ENCODE data around the gene CD207.
"Not testable (repeated sequence)": the region's sequence is repeated elsewhere in the genome, so short reads cannot be mapped to it uniquely, and the experiment has no call there.

Gene CD207

DNA sequence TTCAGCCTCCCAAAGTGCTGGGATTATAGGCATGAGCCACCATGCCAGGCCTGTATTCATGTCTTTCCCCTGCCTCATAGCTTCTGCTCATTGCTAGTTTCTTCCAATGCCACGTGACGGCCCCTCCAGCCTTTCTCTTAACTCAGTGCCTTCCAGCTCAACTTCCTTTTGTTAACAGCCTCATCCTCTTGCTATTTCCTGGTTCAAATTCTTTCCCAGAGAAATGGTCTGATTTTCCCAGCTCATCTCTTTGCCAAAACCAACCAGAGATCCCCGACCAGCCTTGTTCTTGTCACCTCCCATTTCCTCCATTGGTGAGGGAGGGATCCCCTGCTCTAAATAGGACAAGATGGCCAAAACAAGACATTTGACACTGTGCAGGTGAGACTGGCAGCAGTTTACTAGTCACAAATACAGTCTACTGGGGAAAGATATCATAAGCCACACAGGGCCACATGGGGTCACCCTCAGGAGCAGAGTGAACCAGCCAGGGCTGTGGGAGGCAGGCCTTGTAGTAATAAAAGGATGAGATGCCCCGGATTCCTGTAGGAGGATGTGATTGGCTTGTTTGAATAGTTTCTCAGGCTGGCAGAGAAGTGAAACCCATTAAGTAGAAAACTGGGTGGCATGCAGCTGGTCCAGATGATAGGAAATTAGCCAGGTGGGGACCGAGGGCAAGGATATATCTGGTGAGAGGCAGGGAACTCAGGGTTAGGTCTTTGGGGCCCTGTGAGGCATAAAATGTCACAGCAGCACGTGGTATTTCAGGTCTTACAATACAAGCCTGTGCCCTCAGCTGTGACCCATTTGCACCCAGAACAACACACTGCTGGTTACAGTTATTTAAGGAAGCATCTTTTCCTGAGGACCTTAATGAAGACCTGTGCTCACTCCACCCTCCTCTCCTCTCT, 6.4 kb downstream of the CD207 start:
- no peak for DNase-seq

DNA sequence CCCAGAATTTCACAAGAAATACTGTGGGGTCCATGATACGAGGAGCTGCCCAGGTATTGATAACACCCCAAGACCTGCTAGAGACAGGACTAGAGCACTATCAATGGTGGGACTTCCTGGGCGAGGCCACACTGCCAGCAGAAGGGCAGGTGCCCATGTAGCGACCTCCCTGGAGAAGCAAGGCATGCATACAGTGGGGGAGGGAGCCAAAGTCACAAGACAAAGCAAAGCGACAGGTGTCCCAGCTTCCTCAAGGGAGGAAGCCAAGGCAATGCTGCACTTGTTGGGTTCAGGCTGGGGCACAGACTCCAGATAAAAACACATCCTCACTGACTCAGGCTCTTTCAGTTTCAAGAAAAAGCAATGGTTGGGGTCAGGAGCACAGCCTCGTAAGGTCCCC, 7.5 kb downstream of the CD207 start:
- DNase-seq: no peak

DNA sequence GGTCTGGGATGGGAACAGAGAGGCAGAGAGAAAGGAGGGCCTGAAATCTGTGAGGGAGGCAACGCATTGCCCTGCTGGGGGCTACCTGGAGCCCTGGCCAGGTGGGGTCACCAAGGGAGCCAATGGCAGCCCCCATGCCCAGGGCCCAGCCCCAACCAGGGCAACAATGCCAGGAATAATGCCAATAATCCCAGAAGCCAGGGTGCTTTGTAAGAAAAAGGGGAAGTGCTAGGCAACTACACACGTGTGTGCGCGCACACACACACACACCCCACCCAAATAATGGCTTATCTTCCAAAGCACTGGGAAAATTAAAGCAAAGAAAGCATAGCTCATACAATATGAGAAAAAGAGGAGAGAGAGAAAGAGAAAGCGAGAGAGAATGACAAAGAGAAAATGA, 8.2 kb downstream of the CD207 start:
- DNase-seq: no peak

DNA sequence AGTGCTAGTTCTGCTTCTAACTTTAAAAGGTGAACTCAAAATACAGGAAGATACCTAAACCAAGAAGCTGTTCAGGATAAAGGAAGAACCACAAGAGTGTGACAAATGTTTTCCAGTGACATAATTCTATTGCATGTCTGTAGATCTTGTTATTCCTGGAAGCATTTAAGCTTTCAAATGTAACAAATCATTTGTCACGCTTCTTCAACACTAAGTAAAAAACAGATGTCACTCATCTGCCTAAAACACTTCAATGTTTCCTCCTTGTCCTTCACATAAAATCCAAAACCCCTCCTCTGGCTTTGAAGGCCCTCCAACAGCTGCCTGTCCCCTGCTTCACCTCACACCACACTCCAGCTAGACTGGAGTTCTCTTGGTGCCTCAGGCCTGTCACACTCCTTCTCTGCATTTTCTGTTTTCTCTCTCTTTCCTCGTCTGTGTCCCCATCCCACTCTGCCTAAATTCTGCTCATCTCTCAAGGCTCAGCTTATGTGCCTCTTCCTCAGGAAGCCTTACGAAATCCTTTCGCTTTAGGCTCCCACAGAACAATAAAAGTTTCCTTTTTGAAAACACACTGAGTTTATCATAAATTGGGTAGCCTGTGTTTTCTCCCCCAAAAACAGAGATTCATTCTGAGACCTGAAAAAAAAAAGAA, 8.8 kb downstream of the CD207 start:
- no peak for DNase-seq

DNA sequence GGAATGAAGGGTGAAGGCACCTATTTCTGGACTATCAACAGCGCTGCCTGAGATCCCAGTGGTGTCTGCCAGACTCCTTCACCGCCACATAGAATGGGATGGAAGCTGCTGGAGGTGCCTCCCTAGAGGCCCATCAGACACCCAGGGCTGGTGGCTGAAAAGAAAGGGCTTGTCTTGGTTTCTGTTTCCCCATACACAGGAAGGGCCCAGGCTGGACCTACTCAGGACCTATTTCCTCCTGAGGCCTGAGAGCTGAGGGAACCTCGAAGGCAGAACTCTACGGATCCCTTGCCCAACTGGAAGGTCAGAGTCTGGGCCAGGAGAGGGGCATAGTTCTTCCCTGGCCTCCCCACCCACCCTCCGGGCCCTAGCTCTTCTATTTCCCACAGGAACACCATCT, 12.4 kb downstream of the CD207 start:
- DNase-seq: no peak

DNA sequence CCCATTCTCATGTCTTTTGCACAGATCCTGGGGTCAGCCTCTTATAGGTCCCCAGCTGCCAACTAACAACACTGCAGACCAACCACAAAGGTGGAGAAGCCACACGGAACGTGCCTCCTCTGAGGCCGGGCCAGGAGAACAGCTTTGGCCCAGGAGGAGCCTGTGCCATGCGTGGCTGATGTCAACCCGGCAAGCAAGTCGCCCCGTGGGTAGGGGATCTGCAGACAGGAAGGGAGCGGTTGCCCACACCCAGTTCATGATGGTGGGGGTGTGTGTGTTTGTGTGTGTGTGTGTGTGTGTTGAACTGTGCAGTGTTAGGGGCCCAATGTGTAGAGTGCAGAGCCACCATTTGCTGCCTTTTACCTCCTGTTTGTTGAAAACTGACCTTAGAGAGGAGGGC, 12.8 kb downstream of the CD207 start:
- no peak for DNase-seq

DNA sequence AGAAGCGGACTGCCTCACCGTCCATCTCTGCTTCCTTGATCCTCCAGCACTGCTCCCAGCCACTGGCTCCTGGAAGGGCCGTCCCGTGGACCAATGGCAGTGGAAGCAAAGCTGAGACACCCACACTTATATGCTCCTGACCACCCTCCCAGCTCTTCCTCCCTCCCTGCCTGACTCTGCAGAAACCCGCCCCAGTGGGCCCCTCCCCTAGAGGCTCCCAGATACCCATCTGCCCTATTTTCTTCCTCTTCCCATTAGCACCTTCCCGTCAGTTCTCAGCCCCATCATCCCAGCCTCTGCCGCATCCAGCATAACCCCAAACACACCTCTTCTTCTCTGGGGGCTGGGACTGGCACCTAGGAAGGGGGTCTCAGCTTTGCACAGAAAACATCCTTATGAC, 15.1 kb downstream of the CD207 start, which contains the start of gene CLEC4F:
Gene CLEC4F, minus strand, starts transcription at position 101 of the 400 bp plus-strand sequence. Its CDS starts 76 bp downstream, at position 25.
- DNase-seq: no peak

DNA sequence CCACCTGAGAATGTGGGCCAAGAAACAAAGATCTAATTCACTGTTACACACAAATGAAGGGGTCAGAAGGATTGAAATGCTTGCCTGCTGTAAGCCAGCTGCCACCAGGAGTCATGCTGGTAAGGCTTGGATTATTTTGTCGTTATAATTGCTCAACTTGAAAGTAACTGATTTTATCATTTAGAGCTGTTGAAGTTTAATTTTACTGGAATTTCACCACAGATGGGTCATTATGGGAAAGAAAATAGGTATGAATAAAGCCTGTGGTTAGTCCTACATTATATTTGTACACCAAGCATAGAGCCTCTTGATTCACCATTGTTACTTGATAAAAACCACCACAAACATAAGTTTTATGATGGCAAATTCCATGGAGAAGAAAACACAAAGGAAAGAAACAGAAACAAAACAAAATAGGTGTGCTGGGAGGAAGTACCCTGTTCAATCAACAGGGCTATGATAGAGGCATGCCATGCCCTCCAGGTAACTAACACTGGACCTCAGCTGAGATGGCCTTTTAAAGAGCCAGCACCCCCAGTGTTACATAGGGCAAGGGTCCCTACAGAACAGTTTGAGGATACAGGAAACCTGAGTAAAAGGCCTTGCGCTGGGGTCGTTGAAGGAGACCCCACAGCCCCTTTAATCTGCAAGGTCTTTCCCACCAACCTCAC, 18.2 kb downstream of the CD207 start:
- no peak for DNase-seq

DNA sequence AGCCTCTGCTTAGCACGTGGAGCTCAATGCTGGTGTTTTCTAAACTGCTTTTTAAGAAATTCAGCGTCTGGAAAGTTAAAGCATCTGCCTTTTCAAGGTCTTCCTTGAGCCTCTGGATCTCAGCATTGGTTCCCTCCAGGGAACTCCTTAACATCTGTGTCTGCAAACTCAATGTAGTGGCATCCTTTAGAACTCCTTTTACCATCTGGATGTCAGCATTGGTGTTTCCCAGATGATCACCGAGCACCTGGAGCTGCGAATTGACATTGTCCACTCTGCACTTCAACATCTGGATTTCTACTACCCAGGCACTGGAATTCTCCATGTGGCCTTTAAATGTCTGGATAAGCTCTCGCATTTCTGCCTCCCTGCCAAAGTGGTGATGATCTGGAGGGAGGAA, 18.9 kb downstream of the CD207 start:
- DNase-seq: no peak

DNA sequence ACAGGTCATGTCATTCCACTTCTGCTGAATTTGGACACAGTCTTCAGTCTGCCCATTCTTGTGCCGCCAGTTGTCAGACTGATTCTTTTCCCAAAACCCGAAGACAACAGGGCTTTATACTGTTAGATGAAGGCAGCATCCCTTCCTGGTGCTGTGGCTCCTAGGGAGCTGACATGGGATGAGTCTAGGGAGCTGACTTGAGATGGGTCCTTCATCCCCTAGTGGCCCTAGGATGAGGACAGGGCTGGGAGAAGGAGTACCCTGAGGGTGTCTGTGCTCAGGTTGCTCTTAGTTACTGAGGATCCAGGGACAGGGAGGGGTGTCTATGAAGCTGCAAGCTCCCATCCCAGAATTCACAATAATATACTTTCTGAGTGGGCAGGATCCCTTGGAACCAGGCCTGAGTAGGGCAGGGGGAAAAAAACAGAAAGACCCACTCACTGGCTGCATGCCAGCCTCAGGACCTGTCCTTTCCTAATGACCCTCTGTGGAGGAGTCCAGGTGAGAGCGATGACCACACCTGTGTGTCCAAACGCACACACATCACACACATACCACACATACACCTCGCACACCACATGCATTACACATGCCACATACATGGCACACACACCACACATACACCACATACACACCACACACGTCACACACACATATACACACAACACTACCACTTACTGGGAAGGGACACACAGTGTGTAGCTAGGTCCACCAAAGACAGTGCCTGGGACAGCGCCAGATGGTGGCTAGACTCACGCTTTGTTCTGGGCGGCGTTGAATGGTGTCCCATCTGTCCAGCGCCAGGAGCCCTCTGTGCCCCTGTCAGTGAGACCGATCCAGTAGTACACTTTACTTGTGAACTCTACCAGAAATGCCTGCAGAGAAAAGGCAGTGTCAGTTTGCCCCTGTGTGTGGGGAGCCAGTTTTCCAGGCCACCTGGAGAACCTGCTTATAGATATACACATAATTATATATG, 26.3 kb downstream of the CD207 start:
- no peak for DNase-seq

DNA sequence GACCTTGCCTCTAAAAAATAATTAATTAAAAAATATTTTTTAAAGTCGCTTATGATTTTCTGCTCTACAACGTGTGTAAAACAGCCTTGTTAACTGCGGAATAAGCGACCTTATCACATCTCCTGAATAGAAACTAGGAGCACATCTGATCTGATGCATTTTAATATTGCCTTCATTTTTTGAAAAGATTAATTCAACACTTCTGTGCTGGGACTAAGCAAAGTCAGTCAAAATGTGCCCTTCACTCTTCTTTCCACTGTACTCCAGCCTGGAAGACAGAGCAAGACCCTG, 27.8 kb downstream of the CD207 start:
- no peak for DNase-seq

DNA sequence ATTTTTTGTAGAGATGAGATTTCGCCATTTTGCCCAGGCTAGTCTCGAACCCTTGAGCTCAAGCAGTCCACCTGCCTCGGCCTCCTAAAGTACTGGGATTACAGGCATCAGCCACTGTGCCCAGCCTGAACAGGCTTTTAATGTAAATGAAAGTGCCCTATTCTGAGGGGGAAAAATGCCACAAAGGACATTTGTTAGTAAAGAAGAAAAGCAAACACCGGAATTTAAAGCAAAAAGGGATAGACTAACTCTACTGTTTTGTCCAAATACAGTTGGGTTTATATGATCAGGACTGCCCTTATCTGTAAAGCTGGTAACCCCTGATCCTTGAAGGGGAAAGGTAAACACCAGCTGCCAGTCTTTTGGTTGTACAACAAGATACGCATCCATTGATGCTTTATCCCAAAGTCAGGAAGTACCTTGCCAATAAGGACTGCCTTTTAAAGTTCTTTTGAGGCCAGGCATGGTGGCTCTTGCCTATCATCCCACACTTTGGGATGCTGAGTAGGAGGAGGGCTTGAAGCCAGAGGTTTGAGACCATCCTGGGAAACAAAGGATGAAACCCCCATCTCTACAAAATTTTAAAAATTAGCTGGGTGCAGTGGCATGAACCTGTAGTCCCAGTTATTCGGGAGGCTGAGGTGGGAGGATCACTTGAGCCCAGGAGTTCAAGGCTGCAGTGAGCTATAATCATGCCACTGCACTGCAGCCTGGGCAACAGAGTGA, 28.4 kb downstream of the CD207 start:
- DNase-seq: no peak

DNA sequence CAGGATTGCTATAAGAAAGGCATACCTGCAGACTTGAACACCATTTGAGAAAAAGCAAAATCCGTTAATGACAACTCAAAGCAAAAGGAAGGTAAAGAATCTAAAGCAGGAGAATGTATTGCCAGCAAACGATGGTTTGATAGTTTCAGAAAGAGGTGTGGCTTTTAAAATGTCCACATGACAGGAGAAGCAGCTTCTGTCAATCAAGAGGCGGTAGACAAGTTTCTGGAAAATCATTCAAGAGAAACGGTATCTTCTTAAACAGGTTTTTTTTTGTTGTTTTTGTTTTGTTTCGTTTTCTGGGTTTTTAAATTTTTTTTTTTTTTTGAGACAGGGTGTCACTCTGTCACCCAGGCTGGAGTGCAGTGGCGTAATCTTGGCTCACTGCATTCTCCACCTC, 29.0 kb downstream of the CD207 start:
- no peak for DNase-seq

DNA sequence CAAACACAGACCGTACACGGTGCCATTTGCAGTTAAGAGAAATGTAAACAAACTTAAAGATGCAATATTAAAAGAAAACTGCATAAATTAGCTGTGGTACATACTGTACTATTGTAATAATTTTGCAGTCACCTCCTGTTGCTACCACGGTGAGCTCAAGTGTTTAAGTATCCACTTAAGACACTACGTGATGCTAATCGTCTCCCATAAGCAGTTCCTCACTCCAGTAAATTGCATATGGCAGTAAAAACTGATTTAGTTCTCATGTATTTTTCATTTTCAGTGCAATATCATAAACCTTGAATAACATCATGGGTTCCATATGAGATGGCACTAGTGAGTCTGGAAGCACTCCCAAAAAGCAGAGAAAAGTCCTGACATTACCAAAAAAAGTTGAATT, 29.6 kb downstream of the CD207 start:
- DNase-seq: no peak

DNA sequence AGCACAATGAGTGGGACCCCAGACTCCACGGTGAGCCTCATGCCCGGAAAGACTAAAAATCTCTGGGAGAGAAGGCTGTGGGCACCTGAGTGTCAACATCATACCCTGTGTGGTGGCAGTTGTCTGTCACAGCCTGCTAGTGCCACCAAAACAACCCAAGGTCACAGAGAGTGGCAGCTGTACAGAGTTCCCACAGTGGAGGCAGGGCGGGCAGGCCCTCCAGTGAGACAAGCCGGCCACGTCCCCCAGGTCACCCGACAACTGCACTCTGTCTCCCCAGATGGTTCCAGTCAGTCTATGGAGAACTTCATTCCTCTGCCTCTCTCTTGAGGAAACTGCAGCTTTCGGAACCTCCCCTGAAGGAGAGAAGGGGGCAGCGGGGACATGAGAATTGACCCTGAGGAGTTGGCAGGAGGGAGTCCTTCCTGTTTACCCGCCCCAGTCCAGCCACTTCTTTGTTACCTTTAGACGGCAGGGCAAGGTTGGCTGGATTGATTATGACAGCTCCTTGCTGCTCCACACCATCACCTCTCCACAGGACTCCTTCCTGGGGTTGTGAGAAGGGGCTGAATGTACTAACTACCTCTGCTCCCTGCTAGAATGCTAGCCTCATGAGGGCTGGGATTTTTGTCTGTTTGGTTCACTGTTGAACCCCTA, 33.9 kb downstream of the CD207 start:
- DNase-seq: no peak

DNA sequence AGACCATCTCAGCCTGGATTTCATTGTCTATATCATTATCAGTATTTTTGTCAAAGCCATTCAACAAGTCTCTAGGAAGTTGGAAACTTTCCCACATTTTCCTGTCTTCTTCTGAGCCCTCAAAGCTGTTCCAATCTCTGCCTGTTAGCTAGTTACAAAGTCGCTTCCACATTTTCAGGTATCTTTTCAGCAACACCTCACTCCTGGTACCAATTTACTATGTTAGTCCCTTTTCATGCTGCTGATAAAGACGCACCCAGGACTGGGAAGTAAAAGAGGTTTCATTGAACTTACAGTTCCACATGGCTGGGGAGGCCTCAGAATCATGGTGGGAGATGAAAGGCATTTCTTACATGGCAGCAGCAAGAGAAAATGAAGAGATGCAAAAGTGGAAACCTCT, 35.9 kb downstream of the CD207 start:
- no peak for DNase-seq

DNA sequence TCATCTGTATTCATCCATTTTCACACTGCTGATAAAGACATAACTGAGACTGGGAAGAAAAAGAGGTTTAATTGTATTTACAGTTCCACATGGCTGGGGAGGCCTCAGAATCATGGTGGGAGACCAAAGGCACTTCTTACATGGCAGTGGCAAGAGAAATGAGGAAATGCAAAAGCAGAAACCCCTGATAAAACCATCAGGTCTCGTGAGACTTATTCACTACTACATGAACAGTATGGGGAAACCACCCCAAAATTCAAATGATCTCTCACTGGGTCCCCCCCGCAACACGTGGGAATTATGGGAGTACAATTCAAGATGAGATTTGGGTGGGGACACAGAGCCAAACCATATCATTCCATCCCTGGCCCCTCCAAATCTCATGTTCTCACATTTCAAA, 37.6 kb downstream of the CD207 start:
- not testable (repeated sequence) for DNase-seq

DNA sequence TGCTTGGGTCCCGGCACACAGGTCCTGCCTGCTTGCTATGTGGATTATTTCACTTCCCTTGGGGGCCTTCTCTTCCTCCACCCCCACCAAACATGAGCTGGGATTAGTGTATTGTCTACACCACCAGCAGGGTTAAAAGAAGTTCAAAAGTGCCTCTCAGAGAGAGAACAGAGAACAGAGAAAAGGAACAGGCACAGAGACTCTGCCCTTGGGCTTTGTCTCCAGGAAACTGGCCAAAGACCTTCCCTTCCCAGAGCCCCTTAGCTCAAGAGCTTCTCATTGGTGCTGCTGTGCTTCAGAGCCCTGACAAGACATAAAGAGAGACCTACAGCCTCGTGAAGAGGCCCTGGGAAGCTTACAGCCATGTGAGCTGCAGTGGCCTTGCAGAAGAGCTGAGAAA, 38.1 kb downstream of the CD207 start:
- no peak for DNase-seq

DNA sequence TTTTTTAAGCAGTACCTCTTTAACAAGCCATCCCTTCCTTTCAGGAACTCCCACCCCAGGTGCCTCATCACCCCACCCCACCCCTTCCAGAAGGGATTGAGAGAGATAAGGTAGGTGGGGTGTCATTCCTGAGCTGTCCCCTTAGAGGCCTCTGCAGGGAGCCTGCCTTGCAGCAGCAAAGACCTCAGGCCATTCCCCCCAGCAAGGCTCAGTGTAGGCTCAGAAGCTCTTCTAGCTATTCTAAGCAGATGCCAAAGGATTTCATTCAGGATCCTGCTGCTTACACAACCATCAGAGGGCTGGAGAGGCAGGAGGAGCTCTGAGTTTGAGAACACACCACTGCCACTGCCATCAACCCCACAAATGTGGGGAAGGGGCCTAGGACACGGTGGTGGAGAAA, 39.4 kb downstream of the CD207 start:
- DNase-seq: no peak

DNA sequence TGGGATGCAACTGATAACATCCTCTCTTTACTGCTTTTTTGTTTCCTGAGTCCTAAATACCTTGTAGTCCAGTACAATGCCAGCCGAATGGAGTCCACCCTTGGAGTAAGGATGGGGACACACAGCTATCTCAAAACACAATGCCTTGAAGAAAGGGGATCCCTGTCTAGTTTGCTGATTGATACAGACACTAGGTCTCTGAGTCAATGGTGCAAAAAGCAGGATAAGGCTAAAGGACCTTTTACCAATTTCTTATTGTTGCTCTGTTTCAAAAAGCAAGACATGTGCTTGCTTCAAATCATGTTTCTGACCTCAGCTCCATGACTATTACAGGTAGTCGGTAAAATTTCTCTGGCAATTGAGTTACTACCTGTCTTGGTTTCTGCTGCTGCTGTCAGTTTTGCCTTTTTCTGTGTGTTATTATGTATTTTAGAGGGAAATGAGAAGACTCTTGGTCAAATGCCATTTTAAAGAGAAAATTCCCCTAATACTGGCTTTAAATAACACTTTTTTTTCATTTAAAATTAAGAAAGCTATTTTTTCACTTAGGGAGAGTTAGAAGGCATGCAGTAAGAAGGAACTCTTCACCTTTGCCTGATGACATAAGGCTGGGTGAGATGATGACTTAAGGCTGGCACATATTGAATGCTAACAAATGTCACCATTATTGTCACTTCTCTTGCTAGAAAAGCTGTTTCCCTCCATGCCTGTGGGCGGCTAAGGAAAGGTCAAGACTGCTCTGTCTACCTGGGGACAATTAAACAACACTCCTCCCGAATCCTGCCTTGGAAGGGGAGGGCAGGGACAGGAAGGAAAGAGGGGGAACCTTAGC, 40.2 kb downstream of the CD207 start:
- no peak for DNase-seq

DNA sequence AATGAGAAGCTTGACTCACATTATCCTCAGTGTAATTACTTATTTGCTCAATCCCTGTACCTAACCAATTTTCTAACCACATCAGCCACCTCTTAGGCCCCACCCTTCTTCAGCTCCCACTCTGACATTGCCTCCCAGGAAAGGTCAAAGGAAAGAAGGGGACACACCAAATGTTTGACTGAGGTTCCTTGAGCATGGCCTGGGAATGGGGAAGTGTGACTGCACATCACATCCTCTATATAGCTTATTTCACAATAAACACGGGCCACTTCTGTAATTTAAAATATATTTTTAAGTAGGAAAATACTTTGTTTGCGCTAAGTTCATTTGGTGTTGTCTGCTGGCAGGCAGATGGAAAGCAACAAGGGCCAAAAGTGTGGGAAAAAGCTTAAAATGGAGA, 42.2 kb downstream of the CD207 start:
- DNase-seq: no peak
